D721Med (cell line): Measurements from ENCODE around the gene TMEM42.

Experiments used
- DNase-seq: peaks from one replicate; pipeline ENCODE4 v3.0.0; 2011; ENCODE audit warnings: low spot score; ENCODE audit not compliant: insufficient read length
- FAIRE-seq: peaks from 2 replicates; lab custom pipeline; 2011; peaks lifted over from hg19 to GRCh38; lab: Jason Lieb, UNC
- CTCF ChIP-seq: IDR thresholded peaks from 2 replicates; pipeline ENCODE4 v1.5.1; 2012; ENCODE audit warnings: mild to moderate bottlenecking, control low read depth; ENCODE audit not compliant: insufficient read depth; ENCODE audit errors: missing control alignments

TMEM42 gene

GRCh38 chr3:44909063-44909462 lies 47.4 kb downstream of the TMEM42 start:
- FAIRE-seq: no peak
- no peak for DNase-seq

GRCh38 chr3:44910693-44911092 lies 49.0 kb downstream of the TMEM42 start:
- DNase-seq (no peak), FAIRE-seq (no peak)
- no peak for TF ChIP-seq CTCF

More at GRCh38 chr3:44909063-44909462, 47.4 kb downstream of the TMEM42 start:
- TF ChIP-seq CTCF: no peak

- TF ChIP-seq CTCF: peak; percentile 89
- FAIRE-seq (no peak), DNase-seq (peak; percentile 58)
These were observed 52.3 kb downstream of the TMEM42 start for GRCh38 chr3:44913868-44914468.

DNA sequence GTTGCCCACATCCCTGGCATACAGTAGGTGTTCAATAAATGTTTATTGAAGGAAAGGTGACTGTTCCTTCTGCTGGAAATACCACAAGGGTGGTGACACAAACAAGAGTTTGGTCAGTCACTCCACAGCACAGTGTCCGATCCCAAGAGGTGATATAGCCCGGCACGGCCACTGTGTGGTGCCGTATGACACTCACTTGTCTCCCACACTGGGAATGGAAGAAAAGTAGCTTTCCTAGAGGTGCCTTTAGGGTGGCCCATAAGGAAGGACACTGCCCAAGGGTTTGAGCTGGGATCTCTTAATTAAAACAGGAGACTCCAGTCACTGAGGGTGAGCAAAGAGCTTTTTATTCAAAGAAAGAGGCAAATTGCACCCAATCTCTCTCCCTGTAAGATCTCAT lies 53.2 kb downstream of the TMEM42 start:
- FAIRE-seq (no peak), DNase-seq (no peak)
- TF ChIP-seq CTCF: peak; percentile 19
